Upper lobe of left lung (tissue), 4 donors: ENCODE data around the gene UBE2E2.

Experiments used
- EP300 ChIP-seq, 4 donors: sonication (generic); formaldehyde crosslinking; IDR thresholded peaks; one replicate each; pipeline ENCODE4 v1.5.1; 2017; ENCODE audit warnings: antibody characterized with exemption in 4 of 4, control low read depth in 2 of 4
- TF ChIP-seq, protein P1 (sequence below), 6 experiments: fragments of 450-650 bp in 4 of 6; fragments of 200-600 bp in 2 of 6; sonication (generic) in 2 of 6; IDR thresholded peaks; one replicate each; pipeline ENCODE4 v1.5.1; 2016 to 2019; ENCODE audit warnings: antibody characterized with exemption in 6 of 6

DNA sequence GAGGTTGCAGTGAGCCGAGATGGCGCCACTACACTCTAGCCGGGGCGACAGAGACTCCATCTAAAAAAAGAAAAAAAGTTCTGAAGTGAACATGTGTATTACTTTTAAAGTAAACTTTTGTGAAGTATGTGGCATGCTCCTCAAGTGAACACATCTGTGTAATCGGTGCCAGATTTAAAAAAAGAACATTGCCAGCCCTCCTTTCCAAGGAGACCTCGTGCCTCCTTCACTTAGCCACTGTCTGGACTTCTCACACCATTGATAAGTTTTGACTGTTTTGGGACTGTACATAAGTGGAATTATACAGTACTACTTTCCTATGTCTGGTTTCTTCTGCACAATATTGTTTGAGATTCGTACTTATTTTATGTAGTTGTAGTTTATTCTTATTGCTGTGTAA lies 140.4 kb downstream of the UBE2E2 start:
- no peak for TF ChIP-seq EP300 (IDR thresholded peaks at IDR 0.05)
- TF ChIP-seq, protein P1, sequence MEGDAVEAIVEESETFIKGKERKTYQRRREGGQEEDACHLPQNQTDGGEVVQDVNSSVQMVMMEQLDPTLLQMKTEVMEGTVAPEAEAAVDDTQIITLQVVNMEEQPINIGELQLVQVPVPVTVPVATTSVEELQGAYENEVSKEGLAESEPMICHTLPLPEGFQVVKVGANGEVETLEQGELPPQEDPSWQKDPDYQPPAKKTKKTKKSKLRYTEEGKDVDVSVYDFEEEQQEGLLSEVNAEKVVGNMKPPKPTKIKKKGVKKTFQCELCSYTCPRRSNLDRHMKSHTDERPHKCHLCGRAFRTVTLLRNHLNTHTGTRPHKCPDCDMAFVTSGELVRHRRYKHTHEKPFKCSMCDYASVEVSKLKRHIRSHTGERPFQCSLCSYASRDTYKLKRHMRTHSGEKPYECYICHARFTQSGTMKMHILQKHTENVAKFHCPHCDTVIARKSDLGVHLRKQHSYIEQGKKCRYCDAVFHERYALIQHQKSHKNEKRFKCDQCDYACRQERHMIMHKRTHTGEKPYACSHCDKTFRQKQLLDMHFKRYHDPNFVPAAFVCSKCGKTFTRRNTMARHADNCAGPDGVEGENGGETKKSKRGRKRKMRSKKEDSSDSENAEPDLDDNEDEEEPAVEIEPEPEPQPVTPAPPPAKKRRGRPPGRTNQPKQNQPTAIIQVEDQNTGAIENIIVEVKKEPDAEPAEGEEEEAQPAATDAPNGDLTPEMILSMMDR (IDR thresholded peaks at IDR 0.05) = no peak
